SW 1271 (cell line): ENCODE data around the gene MECR.
A peak's percentile ranks its signal among the peaks of the same experiment; 100 is the strongest.

Experiments used
- DNase-seq, 2 experiments: peaks; one replicate each; lab custom pipeline; 2025; lab: John Stamatoyannopoulos, UW

The MECR gene

DNA sequence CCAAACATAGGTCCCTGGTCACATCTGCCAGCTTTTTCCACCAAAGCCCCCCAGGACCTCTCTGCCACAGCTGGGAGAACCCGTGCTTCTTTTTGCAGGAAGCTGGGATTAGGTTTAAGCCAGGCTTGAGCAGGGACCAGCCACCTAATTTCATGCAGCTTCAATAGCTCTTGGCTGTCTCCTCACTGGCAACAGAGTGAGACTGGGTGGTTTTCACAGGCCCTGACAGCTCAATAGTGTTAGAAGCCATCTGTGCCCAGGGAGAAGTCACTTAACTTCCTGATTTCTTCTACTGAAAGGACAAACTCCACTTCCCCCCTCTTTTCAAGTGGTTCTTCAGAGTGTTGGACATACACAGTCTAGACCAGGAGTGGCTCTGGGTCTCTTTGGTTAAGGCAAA lies 28.7 kb downstream of the MECR start:
- DNase-seq: no peak

DNA sequence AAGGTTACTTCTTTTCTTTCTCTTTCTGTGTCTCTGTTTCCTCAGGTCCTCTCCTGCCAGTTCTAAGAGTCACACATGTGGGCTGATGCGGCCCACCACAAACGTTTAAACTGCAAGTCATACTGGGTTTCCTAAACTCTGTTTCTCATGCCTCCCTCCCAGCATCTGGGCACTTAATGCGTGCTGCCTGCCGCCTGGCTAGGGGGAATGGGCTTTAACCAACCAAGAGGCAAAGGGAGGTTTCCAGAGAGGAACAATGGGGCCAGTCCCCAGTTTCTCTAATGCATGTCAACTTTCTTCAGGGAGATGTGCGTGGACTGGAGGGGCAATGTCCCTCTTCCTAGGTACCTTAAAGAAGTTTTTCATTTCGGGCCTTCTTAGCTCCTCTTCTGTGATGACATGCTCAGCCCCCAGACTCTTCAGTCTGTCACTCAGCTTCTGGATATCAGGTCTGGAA lies 29.1 kb downstream of the MECR start:
- DNase-seq: no peak

- no peak for DNase-seq
These were observed 29.7 kb downstream of the MECR start for GRCh38 chr1:29200906-29201594.

GRCh38 chr1:29197993-29198392 lies 32.7 kb downstream of the MECR start:
- DNase-seq: no peak

- peak in 1 of 2 experiments; percentile 43 for DNase-seq
These were observed 33.2 kb downstream of the MECR start for GRCh38 chr1:29197590-29197924.

DNA sequence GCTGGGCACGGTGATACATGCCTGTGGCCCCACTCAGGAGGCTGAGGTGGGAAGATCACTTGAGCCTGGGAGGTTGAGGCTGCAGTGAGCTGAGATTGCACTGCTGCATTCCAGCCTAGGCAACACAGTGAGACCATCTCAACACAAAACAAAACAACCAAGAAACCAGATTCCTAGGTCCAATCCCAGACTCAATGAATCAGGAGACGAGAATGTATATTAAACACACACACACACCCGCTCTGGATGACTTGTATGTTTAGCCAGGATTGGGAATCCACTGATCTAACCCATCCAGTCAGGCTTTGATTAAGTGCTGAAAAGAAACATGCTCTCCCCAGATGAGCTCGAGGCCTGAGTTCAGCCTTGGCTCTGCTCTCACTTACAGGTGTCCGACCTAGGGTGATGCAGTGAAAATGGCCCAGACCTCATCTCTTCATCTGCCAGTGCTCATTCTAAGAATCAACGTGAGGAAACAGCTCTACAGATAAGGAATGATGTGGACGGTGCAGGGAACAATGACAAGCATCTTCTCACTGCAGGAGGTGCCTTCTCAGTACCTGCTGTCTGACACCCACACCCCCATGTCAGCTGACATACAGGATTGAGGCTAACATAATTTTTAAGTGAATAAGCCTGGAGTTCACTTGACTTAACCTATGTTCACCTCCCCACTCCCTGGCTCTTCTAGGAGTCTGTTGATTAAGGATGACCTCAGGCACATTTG lies 33.7 kb downstream of the MECR start:
- DNase-seq: no peak

GRCh38 chr1:29195881-29196291 lies 34.8 kb downstream of the MECR start:
- no peak for DNase-seq

DNA sequence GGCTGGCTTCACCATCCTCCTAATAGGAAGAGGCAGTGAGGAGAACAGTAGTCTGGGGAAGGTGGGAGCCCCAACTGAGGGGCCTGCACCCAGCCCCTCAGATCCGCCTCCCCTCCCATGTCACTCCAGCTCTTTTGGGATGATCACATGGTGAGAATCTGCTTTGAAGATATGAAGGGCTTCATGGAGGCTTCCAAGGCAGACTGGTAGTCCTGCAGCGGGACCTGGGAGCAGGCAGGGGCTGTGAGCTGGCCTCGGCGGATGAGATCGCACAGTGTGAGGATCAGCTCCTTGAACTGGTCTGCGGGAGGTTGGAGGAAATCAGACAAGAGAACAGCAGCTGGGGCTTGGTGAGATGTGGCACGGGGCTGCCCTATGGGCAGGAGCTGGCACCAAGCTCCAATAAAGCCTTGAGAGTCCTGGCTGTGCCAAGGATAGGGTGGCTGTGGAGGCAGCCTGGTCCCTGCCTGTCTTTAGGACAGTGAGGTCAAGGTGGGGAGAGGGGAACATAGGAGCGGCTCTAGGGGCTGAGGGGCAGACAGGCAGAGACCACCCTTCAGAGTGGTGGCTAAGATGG lies 36.8 kb downstream of the MECR start:
- no peak for DNase-seq

DNA sequence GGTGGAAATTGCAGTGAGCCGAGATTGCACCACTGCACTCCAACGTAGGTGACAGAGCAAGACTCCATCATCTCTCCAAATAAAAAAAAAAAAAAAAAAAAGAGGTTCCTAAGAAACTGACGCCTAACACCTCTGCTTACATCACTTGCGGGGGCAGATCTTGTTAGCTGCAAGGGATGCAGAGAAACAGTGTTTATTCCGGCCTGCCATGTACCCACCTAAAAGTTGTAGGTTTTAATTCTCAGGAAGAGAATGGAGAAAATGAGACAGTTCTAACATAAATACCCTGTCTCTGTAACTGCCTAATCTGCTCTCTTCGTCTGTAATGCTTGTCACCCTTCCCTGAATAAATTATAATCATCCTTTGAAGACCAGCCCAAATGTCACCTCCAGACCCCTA lies 40.0 kb downstream of the MECR start:
- no peak for DNase-seq

GRCh38 chr1:29186707-29187106 lies 44.0 kb downstream of the MECR start:
- no peak for DNase-seq

DNA sequence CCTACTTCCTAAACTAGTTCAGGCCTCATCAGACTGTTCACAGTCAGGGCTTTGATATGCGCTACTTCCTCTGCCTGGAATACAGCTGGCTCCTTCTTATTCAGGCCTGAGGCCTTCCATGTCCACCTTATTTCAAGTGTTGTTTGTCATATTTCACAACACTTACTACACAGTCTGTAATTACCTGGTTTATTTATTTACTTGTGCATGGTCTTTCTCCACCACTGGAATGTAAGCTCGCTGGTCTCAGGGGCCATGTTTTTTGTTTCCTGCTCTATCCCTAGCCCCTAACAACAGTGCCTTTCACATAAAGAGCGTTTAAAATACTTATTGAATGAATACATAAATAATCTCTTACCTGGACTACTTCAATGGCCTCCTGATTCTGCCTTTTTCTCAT lies 44.5 kb downstream of the MECR start:
- no peak for DNase-seq

- no peak for DNase-seq
These were observed 47.4 kb downstream of the MECR start for GRCh38 chr1:29183287-29183686.

DNA sequence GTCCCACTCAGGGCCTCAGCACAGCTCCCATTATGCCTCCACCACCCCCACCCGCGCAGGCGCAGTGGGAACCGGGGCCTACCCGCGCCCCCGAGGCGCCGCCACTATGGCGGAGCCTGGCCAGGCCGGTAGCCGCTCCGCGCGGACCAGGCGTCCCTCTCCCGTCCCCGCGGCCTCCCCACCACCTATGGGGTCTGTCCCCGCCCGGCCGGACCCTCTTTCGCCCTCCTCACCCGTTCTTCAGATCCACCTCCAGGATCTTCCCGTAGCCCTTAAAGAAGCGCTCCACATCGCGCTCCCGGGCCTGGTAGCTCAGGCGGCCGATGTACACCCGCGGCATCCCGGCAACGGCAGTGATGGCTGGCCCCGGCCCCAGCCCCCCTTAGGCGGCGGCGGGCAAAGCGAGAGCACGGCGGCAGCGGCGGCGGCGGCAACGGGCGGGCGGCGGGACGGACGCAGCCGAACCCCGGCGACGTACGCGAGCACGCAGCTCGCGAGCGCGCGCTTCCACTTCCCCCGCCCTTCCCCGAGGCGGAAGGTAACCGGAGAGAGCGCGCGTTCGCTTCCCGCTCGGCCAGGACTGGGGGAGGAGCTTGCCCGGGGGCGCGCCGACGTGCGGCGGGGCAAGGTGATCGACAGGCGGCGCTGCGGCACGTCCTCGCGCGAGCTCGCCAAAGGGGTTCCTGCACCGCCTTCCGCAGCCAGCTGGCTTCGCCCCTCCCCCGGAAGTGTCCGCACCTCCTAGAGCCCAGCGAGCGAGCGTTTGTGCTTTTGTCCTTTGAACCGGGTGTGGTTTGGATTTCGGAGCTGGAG lies 49.1 kb downstream of the MECR start, which contains the start of gene SRSF4:
SRSF4 (minus strand) TSS at position 488 of the 813 bp plus-strand sequence; CDS start at position 340, 148 bp downstream.
- DNase-seq: peak; percentile 81 to 91

DNA sequence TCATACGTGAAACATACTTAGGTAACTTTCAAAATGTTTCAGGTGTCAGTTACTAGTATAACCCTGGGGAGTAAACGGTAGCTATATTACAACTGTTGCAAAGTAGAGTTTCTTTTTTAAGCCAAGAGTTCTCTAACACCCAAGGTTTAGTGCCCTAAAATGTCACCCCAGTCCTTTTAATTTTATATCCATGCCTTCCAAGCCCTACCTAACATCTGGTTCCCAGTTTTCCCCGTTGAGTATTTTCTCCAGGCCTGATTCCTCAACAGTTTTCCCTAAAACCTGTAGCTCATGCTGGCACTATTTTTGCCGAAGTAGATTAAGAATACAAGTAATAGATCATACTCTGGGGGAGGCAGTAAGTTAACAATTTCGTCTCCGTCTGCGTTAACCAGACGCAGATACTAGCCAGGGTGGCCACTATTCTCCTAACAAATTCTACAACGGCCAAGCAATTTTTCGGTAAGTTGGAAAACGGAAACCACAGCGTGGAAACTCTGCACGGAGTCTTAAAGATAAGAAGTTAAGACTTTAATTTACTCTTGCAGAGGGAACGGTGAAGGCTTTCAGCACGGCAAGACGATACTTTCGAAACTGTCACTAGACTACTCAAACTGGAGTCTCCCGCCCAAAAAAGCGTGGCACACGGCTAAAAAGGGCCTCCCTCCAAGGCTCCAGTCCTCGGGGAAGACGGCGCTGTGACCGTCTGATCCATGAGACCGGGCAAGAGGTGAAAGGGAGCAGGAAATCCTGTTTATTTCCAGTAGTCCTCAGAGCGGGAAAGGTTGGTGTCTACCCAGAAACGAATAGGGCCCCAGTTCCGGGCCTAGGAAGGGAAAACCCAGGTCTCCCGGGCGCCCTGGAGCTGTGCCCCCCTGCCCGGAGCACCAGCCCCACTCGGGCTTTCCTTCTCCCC lies 50.0 kb downstream of the MECR start:
- DNase-seq: peak in 1 of 2 experiments; percentile 51

GRCh38 chr1:29179641-29180184 lies 51.0 kb downstream of the MECR start:
- DNase-seq: no peak

DNA sequence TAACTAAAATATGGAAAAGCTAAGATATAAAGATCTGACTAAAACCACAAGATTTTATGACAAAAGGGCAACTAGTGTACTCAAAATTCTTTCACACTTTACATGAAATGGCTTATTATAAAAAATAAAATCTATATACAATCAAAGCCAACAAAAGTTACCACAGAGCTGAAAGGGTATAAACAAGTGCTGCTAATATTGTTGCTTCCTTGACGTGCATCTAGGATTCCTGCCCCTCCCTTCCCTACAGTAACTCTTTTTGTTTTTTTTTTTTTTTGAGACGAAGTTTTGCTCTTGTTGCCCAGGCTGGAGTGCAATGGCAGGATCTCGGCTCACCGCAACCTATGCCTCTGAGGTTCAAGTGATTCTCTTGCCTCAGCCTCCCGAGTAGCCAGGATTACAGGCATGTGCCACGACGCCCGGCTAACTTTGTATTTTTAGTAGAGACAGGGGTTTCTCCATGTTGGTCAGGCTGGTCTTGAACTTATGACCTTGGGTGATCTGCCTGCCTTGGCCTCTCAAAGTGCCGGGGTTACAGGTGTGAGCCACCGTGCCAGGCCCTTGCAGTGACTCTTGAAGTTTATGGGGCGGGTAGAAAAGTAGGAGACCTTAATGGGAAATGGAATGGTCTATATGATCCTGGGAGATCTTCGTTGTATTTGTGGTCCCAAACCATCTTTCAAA lies 53.6 kb downstream of the MECR start:
- DNase-seq: no peak

DNA sequence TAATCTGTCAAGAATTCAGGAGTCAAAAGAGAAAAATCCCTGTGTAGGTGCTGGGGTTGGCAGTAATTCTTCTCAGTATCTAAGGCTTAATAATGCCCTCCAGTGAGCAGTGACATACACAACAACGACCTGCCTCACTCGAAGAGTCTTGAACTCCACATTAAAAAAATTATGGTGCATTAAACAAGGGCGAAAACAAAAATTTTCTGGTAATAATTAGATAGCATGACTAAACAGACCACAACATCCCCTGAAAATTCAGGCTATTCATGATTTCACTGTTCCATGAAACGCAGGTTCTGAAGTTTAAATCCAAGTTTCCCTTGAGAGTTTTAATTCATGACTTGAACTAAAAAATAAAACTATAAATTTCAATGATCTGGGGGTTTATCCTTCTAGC lies 54.2 kb downstream of the MECR start:
- DNase-seq: no peak

GRCh38 chr1:29172415-29172939 lies 58.3 kb downstream of the MECR start:
- DNase-seq: no peak

GRCh38 chr1:29171521-29171920 lies 59.2 kb downstream of the MECR start:
- no peak for DNase-seq

DNA sequence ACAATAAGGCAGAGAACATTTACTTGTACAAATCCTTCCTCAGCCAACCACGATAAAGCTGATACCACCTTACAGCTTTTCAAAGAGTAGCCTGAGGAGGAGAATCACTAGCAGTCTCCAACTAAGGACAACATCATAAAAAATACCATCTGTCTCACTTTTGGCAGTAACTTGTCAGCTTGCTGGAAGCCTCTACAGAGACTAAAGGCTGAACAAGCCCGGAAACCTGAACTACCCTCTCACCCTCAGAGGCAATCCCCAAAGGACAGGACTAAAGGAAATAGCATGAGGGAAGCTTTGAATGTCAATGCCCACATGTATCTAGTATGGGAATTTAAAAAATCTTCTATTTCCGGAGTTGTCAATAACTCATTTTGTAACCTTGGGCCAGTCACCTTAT lies 59.6 kb downstream of the MECR start:
- no peak for DNase-seq
